IPS DF 6.9 (cell line): ENCODE data around the gene CPNE1.

Experiments
- DNase-seq: peaks from one replicate; pipeline ENCODE4 v3.0.0-alpha.2; 2013; ENCODE audit warnings: low read depth, low spot score
- H3K27ac ChIP-seq: one replicate; pipeline ENCODE4 v1.5.1; 2013; ENCODE audit warnings: low read length, control low read depth
- H3K27me3 ChIP-seq: 2 replicates; pipeline ENCODE4 v1.6.1; 2013; ENCODE audit warnings: mild to moderate bottlenecking, low read length; ENCODE audit not compliant: control insufficient read depth, insufficient read depth
- H3K36me3 ChIP-seq: 2 replicates; pipeline ENCODE4 v1.6.1; 2013; ENCODE audit warnings: low read length; ENCODE audit not compliant: control insufficient read depth, insufficient read depth
- H3K4me1 ChIP-seq: 2 replicates; pipeline ENCODE4 v1.6.1; 2013; ENCODE audit warnings: low read length; ENCODE audit not compliant: control insufficient read depth, insufficient read depth
- H3K4me3 ChIP-seq: 2 replicates; pipeline ENCODE4 v1.5.1; 2013; ENCODE audit warnings: mild to moderate bottlenecking, low read length
- H3K9me3 ChIP-seq: 2 replicates; pipeline ENCODE4 v1.6.1; 2013; ENCODE audit warnings: low read length, inconsistent platforms; ENCODE audit not compliant: control insufficient read depth, insufficient read depth
- WGBS: extraction: QIAGEN DNeasy Blood & Tissue Kit; methylation state at CpG from one replicate; pipeline ENCODE4 v1.1.7; 2013; ENCODE audit warnings: mixed read lengths, missing lambda C conversion rate; ENCODE audit not compliant: insufficient read length, insufficient coverage; 5-methylcytosine and 5-hydroxymethylcytosine counted together

The CPNE1 gene

GRCh38 chr20:35653893-35654292, 10.8 kb downstream of the CPNE1 start:
- H3K9me3 ChIP-seq = no peaks in the 10 kb centered on the region
- no peaks in the 10 kb centered on the region for H3K27me3 ChIP-seq
- no peak overlapping the region for H3K27ac ChIP-seq
- no peak overlapping the region for H3K4me3 ChIP-seq
- no peak for DNase-seq
- H3K4me1 ChIP-seq = no peaks in the 10 kb centered on the region
- no CpG with 5 or more reads among the region's 4 CpGs for WGBS
- peaks cover 19% of the 10 kb centered on the region for H3K36me3 ChIP-seq

- H3K9me3 ChIP-seq = no peaks in the 10 kb centered on the region
- H3K4me1 ChIP-seq = no peaks in the 10 kb centered on the region
- H3K27ac ChIP-seq = no peak overlapping the region
- no peak overlapping the region for H3K4me3 ChIP-seq
- H3K36me3 ChIP-seq = peaks cover 19% of the 10 kb centered on the region
- DNase-seq = no peak
- WGBS = no CpG with 5 or more reads among the region's 3 CpGs
- no peaks in the 10 kb centered on the region for H3K27me3 ChIP-seq
These were observed 11.3 kb downstream of the CPNE1 start for GRCh38 chr20:35653430-35653734.

- Histone ChIP-seq H3K4me3 (no peak overlapping the region), H3K27me3 (no peaks in the 10 kb centered on the region), H3K36me3 (peaks cover 19% of the 10 kb centered on the region), H3K27ac (no peak overlapping the region), H3K9me3 (no peaks in the 10 kb centered on the region), H3K4me1 (no peaks in the 10 kb centered on the region)
- DNase-seq = no peak
- no CpG with 5 or more reads among the region's 13 CpGs for WGBS
These were observed 11.9 kb downstream of the CPNE1 start for GRCh38 chr20:35652641-35653429.

- Histone ChIP-seq H3K4me3 (no peak overlapping the region), H3K36me3 (peaks cover 19% of the 10 kb centered on the region), H3K4me1 (no peaks in the 10 kb centered on the region), H3K9me3 (no peaks in the 10 kb centered on the region), H3K27ac (no peak overlapping the region), H3K27me3 (no peaks in the 10 kb centered on the region)
- no peak for DNase-seq
These were observed 12.7 kb downstream of the CPNE1 start for GRCh38 chr20:35651958-35652357.

- WGBS = no CpG with 5 or more reads among the region's 3 CpGs
- Histone ChIP-seq H3K4me1 (no peaks in the 10 kb centered on the region), H3K9me3 (no peaks in the 10 kb centered on the region), H3K4me3 (no peak overlapping the region), H3K27ac (no peak overlapping the region), H3K36me3 (peaks cover 19% of the 10 kb centered on the region), H3K27me3 (no peaks in the 10 kb centered on the region)
- no peak for DNase-seq
These were observed 14.1 kb downstream of the CPNE1 start for GRCh38 chr20:35650632-35651031.

- H3K27ac ChIP-seq = no peak overlapping the region
- H3K4me3 ChIP-seq = no peak overlapping the region
- H3K4me1 ChIP-seq = no peaks in the 10 kb centered on the region
- no peaks in the 10 kb centered on the region for H3K27me3 ChIP-seq
- DNase-seq = no peak
- no peaks in the 10 kb centered on the region for H3K9me3 ChIP-seq
- peaks cover 5% of the 10 kb centered on the region; the same call in 1 of the 2 replicates for H3K36me3 ChIP-seq
These were observed 15.9 kb downstream of the CPNE1 start for GRCh38 chr20:35648836-35649235.

GRCh38 chr20:35644806-35645205, 19.9 kb downstream of the CPNE1 start:
- no CpG with 5 or more reads among the region's 2 CpGs for WGBS

GRCh38 chr20:35643045-35643444, 21.7 kb downstream of the CPNE1 start:
- no peaks in the 10 kb centered on the region for H3K9me3 ChIP-seq
- H3K27me3 ChIP-seq = no peaks in the 10 kb centered on the region
- no peak overlapping the region for H3K27ac ChIP-seq
- no peaks in the 10 kb centered on the region for H3K36me3 ChIP-seq
- no peak for DNase-seq
- no CpG with 5 or more reads among the region's 7 CpGs for WGBS
- H3K4me1 ChIP-seq = no peaks in the 10 kb centered on the region
- no peak overlapping the region for H3K4me3 ChIP-seq

More at GRCh38 chr20:35644806-35645205, 19.9 kb downstream of the CPNE1 start:
- Histone ChIP-seq H3K4me1 (no peaks in the 10 kb centered on the region), H3K9me3 (no peaks in the 10 kb centered on the region), H3K4me3 (no peak overlapping the region), H3K36me3 (no peaks in the 10 kb centered on the region), H3K27me3 (no peaks in the 10 kb centered on the region), H3K27ac (no peak overlapping the region)
- no peak for DNase-seq

- no CpG with 5 or more reads among the region's 4 CpGs for WGBS
These were observed 23.0 kb downstream of the CPNE1 start for GRCh38 chr20:35641743-35642142.

GRCh38 chr20:35640724-35641123, 24.0 kb downstream of the CPNE1 start:
- DNase-seq = no peak
- Histone ChIP-seq H3K27ac (no peak overlapping the region), H3K4me1 (no peaks in the 10 kb centered on the region), H3K36me3 (no peaks in the 10 kb centered on the region), H3K9me3 (no peaks in the 10 kb centered on the region), H3K4me3 (no peak overlapping the region), H3K27me3 (no peaks in the 10 kb centered on the region)
- no CpG with 5 or more reads among the region's 3 CpGs for WGBS

More at GRCh38 chr20:35641743-35642142, 23.0 kb downstream of the CPNE1 start:
- Histone ChIP-seq H3K4me3 (no peak overlapping the region), H3K4me1 (no peaks in the 10 kb centered on the region), H3K36me3 (no peaks in the 10 kb centered on the region), H3K27ac (no peak overlapping the region), H3K9me3 (no peaks in the 10 kb centered on the region), H3K27me3 (no peaks in the 10 kb centered on the region)
- no peak for DNase-seq

- DNase-seq = no peak
- no peaks in the 10 kb centered on the region for H3K9me3 ChIP-seq
- H3K4me3 ChIP-seq = no peak overlapping the region
- H3K36me3 ChIP-seq = no peaks in the 10 kb centered on the region
- no peak overlapping the region for H3K27ac ChIP-seq
- no peaks in the 10 kb centered on the region for H3K4me1 ChIP-seq
- no peaks in the 10 kb centered on the region for H3K27me3 ChIP-seq
- WGBS = no CpG with 5 or more reads among the region's 2 CpGs
These were observed 25.9 kb downstream of the CPNE1 start for GRCh38 chr20:35638751-35639150.
